ENCODE results near the gene LCN15. TPM values are rescaled to one million over a fixed set of nuclear protein-coding genes. Genes with fewer than 3 reads are reported as not detected.
A peak's percentile ranks its signal among the peaks of the same experiment; 100 is the strongest.

LCN15 gene, protein sequence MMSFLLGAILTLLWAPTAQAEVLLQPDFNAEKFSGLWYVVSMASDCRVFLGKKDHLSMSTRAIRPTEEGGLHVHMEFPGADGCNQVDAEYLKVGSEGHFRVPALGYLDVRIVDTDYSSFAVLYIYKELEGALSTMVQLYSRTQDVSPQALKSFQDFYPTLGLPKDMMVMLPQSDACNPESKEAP
- total RNA-seq, result not detected

DNA sequence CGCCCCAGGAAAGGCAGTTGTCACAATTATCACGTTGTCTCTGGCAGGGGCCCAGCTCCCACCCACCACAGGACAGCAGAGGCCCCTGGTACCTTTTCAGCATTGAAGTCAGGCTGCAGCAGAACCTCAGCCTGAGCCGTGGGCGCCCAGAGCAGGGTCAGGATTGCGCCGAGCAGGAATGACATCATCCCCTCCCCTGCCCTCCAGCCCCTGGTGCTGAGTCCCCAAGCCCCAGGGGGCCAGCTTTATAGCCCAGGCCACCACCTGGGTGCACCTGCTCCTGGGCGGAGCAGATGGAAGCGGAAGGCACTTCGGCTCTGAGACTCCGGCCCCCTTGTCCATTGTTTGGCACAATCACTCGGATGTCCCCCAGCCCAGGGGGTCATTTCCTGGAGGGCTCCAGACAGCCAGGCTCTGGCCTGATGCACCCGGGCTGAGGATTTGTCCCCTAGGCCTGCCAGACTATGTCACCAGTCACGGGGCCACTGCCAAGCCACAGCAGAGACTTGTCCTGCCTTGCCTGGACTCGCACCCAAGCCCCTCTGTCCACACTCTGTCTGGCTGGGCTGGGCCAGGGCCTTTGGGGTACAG is at the start of gene LCN15:
TSS of gene LCN15 (minus strand) at position 218 of the 591 bp plus-strand sequence. CDS start at position 188, 30 bp downstream.
- TF ChIP-seq POLR2A (IDR thresholded peaks at IDR 0.05), result no peak
- TF ChIP-seq, protein P1, sequence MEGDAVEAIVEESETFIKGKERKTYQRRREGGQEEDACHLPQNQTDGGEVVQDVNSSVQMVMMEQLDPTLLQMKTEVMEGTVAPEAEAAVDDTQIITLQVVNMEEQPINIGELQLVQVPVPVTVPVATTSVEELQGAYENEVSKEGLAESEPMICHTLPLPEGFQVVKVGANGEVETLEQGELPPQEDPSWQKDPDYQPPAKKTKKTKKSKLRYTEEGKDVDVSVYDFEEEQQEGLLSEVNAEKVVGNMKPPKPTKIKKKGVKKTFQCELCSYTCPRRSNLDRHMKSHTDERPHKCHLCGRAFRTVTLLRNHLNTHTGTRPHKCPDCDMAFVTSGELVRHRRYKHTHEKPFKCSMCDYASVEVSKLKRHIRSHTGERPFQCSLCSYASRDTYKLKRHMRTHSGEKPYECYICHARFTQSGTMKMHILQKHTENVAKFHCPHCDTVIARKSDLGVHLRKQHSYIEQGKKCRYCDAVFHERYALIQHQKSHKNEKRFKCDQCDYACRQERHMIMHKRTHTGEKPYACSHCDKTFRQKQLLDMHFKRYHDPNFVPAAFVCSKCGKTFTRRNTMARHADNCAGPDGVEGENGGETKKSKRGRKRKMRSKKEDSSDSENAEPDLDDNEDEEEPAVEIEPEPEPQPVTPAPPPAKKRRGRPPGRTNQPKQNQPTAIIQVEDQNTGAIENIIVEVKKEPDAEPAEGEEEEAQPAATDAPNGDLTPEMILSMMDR (IDR thresholded peaks at IDR 0.05), result no peak
- Histone ChIP-seq H3K27me3 (no peaks in the 10 kb centered on the region), H3K4me1 (no peaks in the 10 kb centered on the region), H3K9me3 (no peaks in the 10 kb centered on the region), H3K36me3 (no peaks in the 10 kb centered on the region), H3K4me3 (no peak within 1 kb of the TSS), H3K27ac (no peak within 1 kb of the TSS)
- intact Hi-C loops (cut with DNase I; ENCODE audit: low total_unique reads), result no loop called here
- no peak for DNase-seq

DNA sequence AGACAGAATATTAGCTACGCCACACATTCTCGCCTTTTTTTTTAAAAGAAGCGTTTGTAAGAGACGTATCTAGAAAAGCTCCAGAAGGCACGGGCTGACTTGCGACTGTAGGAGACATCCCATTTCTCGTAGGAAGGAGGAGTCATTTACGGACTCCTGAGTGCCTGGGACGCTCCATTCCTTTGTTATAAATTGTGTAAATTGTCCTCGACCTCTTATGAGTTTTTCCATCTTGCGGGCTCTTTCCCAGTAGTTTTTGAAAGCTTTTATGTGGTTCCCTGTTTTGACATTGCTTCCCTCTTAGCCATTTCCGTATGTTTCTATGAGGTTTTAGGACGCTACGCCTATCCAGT is 44.5 kb upstream of the LCN15 start:
- no peak overlapping the region for H3K27ac ChIP-seq
- peaks cover 0 to 15% of the 10 kb centered on the region in 2 donors for H3K4me1 ChIP-seq

DNA sequence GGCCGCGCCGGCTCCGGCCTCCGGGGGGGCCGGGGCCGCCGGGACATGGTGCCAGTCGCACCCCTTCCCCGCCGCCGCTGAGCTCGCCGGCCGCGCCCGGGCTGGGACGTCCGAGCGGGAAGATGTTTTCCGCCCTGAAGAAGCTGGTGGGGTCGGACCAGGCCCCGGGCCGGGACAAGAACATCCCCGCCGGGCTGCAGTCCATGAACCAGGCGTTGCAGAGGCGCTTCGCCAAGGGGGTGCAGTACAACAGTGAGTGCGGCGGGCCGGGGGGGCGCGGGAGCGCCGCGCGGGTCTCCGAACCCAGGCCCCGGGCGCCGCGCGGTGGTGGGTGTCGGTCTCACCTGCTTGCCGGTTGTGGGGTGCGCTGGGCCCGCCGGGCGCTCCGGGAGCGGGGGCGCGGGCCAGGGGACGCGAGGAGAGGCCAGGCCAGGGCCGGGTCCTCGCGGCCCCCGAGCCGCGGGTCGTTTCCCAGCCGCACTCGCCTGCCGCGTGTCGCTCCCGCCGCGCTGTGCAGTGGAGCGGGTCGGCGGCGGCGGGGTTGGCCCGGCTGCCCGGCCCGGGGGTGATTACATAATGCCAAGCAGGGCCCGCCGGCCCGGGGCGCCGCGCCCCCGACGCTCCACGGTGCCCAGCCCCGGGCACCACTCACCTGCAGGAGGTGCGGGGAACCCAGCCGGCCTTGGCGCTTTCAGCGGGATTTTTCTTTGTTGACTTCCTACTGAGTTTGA is 43.9 kb upstream of the LCN15 start:
- no peaks in the 10 kb centered on the region for H3K9me3 ChIP-seq
- no peak for TF ChIP-seq POLR2A (IDR thresholded peaks at IDR 0.05)
- TF ChIP-seq, protein P1 (IDR thresholded peaks at IDR 0.05), result no peak
- intact Hi-C loops (cut with DNase I; ENCODE audit: low total_unique reads), result no loop called here
- H3K36me3 ChIP-seq, result no peaks in the 10 kb centered on the region
- peak overlapping the region; percentile 81 to 94 for H3K4me3 ChIP-seq
- no peak for DNase-seq
- no peaks in the 10 kb centered on the region for H3K27me3 ChIP-seq
- peak overlapping the region; percentile 85 to 89 for H3K27ac ChIP-seq
- H3K4me1 ChIP-seq, result peaks cover 0 to 15% of the 10 kb centered on the region in 2 donors

More for the DNA sequence above, 44.5 kb upstream of the LCN15 start:
- H3K36me3 ChIP-seq, result no peaks in the 10 kb centered on the region
- no peaks in the 10 kb centered on the region for H3K9me3 ChIP-seq
- H3K4me3 ChIP-seq, result peak overlapping the region; percentile 81 to 94
- DNase-seq, result no peak
- no peaks in the 10 kb centered on the region for H3K27me3 ChIP-seq
- intact Hi-C loops (cut with DNase I; ENCODE audit: low total_unique reads), result no loop called here
- TF ChIP-seq, protein P1 (IDR thresholded peaks at IDR 0.05), result no peak
- TF ChIP-seq POLR2A (IDR thresholded peaks at IDR 0.05), result no peak

DNA sequence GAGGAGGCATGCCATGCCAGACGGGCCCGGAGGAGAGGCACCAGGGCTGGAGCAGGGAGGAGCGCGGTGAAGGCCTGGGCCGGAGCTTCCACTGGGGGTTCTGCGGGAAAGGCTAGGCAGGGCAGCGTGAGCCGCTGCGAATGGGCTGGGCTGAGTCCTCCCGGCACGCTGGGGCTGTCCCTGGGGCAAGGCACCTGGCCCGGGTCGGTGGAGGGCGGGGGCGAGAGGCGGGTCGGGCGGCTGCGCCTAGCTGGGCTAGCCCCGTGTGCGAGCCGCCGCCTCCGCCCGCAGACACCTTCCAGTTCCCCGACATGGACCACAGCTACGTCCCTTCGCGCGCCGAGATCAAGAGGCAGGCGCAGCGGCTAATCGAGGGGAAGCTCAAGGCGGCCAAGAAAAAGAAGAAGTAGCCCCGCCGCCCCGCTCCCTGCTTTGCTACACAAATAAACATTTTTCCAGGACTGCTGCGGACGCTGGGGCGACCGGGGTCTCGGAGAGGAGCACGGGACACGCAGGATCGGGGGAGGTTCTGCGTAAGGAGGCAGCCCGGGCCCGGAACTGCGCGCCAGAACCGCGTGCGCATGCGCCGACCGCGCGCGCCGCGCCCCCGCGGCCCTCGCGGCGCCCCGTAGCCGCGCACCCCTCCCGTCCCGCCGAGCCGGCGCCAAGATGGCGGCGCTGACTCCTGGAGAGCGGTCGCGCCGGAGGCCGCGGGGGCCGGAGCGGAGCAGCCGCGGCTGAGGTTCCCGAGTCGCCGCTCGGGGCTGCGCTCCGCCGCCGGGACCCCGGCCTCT is 43.2 kb upstream of the LCN15 start, which contains the start of gene RABL6:
TSS of gene RABL6 (plus strand) at position 668 of the 794 bp plus-strand sequence. CDS start 249 bp downstream, outside the sequence.
- peak; percentile 65 to 83 for DNase-seq
- Histone ChIP-seq H3K27ac (peak within 1 kb of the TSS; percentile 85 to 89), H3K9me3 (no peaks in the 10 kb centered on the region), H3K27me3 (no peaks in the 10 kb centered on the region), H3K4me3 (peak within 1 kb of the TSS; percentile 81 to 94), H3K4me1 (peaks cover 0 to 15% of the 10 kb centered on the region in 2 donors), H3K36me3 (no peaks in the 10 kb centered on the region)
- intact Hi-C loops (cut with DNase I; ENCODE audit: low total_unique reads), result no loop called here
- TF ChIP-seq, protein P1 (IDR thresholded peaks at IDR 0.05), result peak in 2 of 4 experiments; percentile 34 to 45
- TF ChIP-seq POLR2A (IDR thresholded peaks at IDR 0.05), result peak; percentile 44 to 82
